ENCODE results near the gene PHC2.

GRCh38 chr1:33387625-33388024 lies 43.3 kb downstream of the PHC2 start:
- no peak for TF ChIP-seq POLR2A (IDR thresholded peaks at IDR 0.05)
- no peak for TF ChIP-seq POLR2AphosphoS5 (IDR thresholded peaks at IDR 0.05)
